Measurements from ENCODE around the gene BMPR1B.

DNA sequence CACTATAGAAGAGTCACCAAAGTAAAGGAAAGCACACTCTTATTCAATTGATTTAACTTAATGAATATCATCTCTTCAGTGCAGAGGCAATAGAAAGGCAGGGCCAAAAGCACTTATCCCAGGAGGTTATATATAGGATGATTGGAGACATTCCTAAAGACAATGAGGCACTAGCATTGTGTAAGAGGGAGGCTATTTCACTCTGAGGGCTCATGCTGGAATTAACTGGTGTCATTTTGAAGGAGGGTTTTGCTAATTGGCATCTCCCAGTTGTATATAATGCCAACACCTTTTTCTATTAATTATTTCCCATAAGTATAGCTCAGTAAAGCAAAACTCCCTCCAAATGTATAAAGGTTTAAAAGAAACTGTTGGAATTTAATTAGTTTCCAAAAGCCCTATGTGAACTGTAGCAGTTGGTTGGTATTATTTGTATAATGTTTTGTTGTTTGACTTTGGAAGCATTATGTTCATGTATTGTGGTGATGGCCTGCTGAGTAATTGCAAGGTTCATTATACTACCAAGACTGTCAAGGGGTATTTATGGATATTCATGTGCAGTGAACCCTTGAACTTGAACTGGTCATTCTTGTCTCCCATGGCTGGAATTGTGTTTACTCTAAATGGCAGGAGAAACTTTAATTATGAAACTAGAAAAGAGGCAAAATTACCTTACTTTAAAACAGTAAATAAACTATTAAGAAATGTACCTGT, 270.3 kb downstream of the BMPR1B start:
- TF ChIP-seq, protein P1, sequence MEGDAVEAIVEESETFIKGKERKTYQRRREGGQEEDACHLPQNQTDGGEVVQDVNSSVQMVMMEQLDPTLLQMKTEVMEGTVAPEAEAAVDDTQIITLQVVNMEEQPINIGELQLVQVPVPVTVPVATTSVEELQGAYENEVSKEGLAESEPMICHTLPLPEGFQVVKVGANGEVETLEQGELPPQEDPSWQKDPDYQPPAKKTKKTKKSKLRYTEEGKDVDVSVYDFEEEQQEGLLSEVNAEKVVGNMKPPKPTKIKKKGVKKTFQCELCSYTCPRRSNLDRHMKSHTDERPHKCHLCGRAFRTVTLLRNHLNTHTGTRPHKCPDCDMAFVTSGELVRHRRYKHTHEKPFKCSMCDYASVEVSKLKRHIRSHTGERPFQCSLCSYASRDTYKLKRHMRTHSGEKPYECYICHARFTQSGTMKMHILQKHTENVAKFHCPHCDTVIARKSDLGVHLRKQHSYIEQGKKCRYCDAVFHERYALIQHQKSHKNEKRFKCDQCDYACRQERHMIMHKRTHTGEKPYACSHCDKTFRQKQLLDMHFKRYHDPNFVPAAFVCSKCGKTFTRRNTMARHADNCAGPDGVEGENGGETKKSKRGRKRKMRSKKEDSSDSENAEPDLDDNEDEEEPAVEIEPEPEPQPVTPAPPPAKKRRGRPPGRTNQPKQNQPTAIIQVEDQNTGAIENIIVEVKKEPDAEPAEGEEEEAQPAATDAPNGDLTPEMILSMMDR (IDR thresholded peaks at IDR 0.05; ENCODE audit: poor library complexity) = no peak
- no peak for TF ChIP-seq EZH2phosphoT487 (IDR thresholded peaks at IDR 0.05; ENCODE audit: low read depth, severe bottlenecking, unreplicated experiment)

Measured in hepatocyte (in vitro differentiated cells).